Activated CD4-positive, alpha-beta memory T cell treated with anti-CD3 and anti-CD28 coated beads, Interleukin-2, amount 10 ng/mL, durations not matched to agents 7 days and 5 days (primary cell): ENCODE results near the gene CFAP97D1. TPM values are rescaled to one million over a fixed set of nuclear protein-coding genes. Genes with fewer than 3 reads are reported as not detected.

Experiments
- CTCF ChIA-PET: fragments of 350-600 bp; sonication (Branson Sonifier 250); formaldehyde crosslinking; loops from one replicate; lab custom pipeline; 2021; ENCODE audit warnings: antibody characterized with exemption, inconsistent platforms; lab: Charles Lee
- POLR2A ChIA-PET: fragments of 350-600 bp; sonication (Branson Sonifier 250); formaldehyde crosslinking; loops from one replicate; lab custom pipeline; 2021; ENCODE audit warnings: antibody characterized with exemption; lab: Charles Lee
- DNase-seq: peaks from one replicate; pipeline ENCODE4 v3.0.0-alpha.2; 2020
- H3K27ac Mint-ChIP-seq: one replicate; pipeline ENCODE4 v1.8.0; 2021; ENCODE audit warnings: mild to moderate bottlenecking, mixed read lengths
- H3K27me3 Mint-ChIP-seq: one replicate; pipeline ENCODE4 v1.8.0; 2021; ENCODE audit warnings: mixed read lengths
- H3K36me3 Mint-ChIP-seq: one replicate; pipeline ENCODE4 v1.8.0; 2021; ENCODE audit warnings: low read depth, mixed read lengths
- H3K4me1 Mint-ChIP-seq: one replicate; pipeline ENCODE4 v1.8.0; 2021; ENCODE audit warnings: mixed read lengths
- H3K4me3 Mint-ChIP-seq: one replicate; pipeline ENCODE4 v1.8.0; 2021; ENCODE audit warnings: mild to moderate bottlenecking, mixed read lengths
- H3K9me3 Mint-ChIP-seq: one replicate; pipeline ENCODE4 v1.8.0; 2021; ENCODE audit warnings: mixed read lengths
- total RNA-seq, 2 experiments: library from RNA; stranded (reverse); gene quantifications; one replicate each; pipeline ENCODE4 v1.2.3, GENCODE V29; 2021

Gene CFAP97D1
- total RNA-seq, 2 experiments from 2014 or later: not detected

DNA sequence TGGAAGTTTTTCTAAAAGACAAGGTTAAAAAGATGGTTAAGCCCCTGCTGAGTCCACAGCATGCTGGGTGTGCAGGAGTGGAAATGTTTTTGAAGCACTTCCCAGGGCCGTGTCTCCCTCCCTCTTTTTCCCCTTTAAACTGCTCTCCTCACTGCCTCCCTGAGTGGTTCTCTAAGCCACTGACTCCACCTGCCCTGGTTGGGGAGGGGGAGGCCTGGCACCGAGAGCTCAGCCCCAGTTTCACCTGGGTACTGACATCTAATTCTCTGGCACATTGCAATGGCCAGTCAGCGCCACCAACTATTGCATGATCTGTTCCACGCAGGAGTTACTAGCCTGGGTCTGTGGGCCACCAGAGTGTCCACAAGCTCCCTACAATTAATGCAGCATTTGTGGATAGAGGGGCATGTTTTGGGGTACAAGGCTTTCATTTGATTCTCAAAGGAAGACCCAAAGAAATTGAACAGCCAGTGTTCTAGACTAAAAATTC is 30.0 kb downstream of the CFAP97D1 start:
- Mint-ChIP-seq H3K9me3 (no peaks in the 10 kb centered on the region), H3K27me3 (peaks cover 11% of the 10 kb centered on the region), H3K27ac (no peak overlapping the region), H3K4me1 (no peaks in the 10 kb centered on the region), H3K4me3 (no peak overlapping the region), H3K36me3 (no peaks in the 10 kb centered on the region)
- POLR2A ChIA-PET: no interaction called here
- DNase-seq: no peak
- CTCF ChIA-PET: no interaction called here

DNA sequence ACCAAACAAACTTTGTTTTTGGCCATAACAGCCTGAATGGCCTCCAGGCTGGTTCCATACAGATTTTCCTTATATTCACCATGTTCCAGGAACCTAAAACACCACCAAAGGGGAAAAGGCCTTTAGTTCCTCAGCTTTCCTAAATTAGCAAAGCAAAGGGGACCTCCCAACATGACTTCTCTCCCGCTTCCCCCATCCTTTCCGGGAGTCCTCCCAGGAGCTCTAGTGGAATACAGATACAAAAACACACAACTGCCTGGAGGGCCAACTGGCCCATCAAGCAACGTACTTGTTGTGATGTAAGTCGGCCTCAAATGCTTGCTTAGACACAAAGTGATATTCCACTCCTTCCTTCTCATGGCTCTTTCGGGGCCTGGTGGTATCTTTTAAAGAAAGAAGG is 30.6 kb downstream of the CFAP97D1 start:
- POLR2A ChIA-PET: no interaction called here
- no peaks in the 10 kb centered on the region for H3K9me3 Mint-ChIP-seq
- no peaks in the 10 kb centered on the region for H3K36me3 Mint-ChIP-seq
- CTCF ChIA-PET: no interaction called here
- no peak for DNase-seq
- no peak overlapping the region for H3K27ac Mint-ChIP-seq
- H3K4me3 Mint-ChIP-seq: no peak overlapping the region
- H3K27me3 Mint-ChIP-seq: peaks cover 7% of the 10 kb centered on the region
- H3K4me1 Mint-ChIP-seq: no peaks in the 10 kb centered on the region

DNA sequence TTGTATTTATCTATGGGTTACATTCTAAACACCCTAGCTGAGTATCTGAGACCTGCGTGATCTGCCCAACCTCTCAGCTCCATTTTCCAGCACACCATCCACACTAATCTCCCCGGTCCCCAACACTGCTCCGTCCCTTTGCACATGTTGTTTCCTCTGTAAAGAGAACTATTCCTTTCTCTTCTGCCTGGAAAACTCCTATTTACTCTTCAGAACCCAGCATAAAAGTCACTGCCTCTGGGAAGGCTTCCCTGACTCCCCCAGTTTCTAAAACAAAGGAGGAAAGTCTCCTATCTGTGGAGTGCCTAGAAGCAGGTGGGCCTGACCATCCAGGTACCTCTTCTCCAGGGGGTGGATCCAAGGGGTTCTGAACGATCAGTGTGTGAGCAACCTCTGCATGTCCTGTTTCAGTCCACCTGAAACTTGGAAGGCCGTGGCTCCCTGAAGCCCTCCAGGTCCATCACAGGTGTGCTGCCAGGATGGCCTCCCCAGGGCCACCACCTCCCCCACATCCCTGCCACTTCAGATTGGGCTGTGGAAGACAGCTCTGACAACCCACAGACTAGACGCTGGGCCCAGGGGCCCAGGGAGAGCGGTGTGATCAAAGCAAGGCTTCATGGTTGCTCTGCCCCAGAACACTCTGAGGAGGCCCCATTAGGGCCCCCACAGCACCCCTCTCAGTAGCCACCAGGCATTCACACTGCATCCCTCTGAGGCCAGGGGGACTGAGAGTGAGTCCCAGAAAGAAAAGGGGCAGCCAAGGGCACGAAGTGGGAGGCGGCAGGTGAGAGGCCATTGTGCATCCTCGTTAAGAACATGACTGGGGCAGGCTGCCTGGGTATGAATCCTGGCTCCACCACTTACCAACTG is 32.4 kb downstream of the CFAP97D1 start:
- no peaks in the 10 kb centered on the region for H3K9me3 Mint-ChIP-seq
- POLR2A ChIA-PET: no interaction called here
- H3K4me3 Mint-ChIP-seq: no peak overlapping the region
- no peaks in the 10 kb centered on the region for H3K4me1 Mint-ChIP-seq
- H3K36me3 Mint-ChIP-seq: no peaks in the 10 kb centered on the region
- H3K27ac Mint-ChIP-seq: no peak overlapping the region
- CTCF ChIA-PET: no interaction called here
- H3K27me3 Mint-ChIP-seq: peaks cover 6% of the 10 kb centered on the region
- no peak for DNase-seq

DNA sequence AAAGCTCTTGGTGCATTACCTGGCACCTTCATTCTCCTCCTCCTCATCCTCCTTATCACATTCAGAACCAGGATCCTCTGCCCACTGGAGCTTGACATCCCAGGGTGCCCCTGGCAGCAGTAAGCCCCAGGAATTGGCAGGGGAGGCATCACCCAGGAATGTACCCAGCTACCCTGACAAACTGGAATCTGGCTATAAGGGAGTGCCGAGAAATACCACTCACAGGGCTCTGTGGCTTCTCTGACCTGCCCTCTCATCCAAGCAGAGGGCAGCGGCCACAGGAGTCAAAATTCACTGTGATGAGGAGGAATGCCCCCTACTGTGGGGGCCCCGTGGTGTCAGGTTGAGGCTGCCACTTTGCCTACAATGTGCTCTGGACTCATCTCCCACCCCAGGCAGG is 33.2 kb downstream of the CFAP97D1 start:
- H3K4me3 Mint-ChIP-seq: no peak overlapping the region
- H3K27ac Mint-ChIP-seq: no peak overlapping the region
- no peaks in the 10 kb centered on the region for H3K4me1 Mint-ChIP-seq
- H3K36me3 Mint-ChIP-seq: no peaks in the 10 kb centered on the region
- DNase-seq: no peak
- H3K9me3 Mint-ChIP-seq: no peaks in the 10 kb centered on the region
- POLR2A ChIA-PET: no interaction called here
- CTCF ChIA-PET: no interaction called here
- peaks cover 6% of the 10 kb centered on the region for H3K27me3 Mint-ChIP-seq

DNA sequence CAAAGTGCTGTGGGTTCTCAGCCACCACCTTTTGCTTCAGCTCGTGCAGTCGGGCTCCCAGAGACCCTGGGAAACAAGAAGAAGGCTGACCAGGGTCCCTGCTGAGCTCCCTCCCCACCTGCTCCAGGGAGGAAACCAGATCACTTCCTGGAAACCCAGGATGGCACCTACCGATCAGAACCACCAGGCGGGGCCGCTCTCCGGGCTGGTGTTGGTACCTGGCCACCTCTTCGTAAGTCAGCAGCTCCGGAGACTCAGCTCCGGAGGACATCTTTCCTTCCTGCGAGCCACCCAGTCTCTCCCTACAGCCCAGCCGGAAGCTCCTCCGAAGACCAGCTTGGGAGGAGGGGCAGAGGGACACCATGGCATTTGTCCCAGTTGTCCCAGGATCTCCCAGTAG is 33.8 kb downstream of the CFAP97D1 start:
- Mint-ChIP-seq H3K4me3 (no peak overlapping the region), H3K27me3 (peaks cover 6% of the 10 kb centered on the region), H3K36me3 (no peaks in the 10 kb centered on the region), H3K4me1 (no peaks in the 10 kb centered on the region), H3K27ac (no peak overlapping the region), H3K9me3 (no peaks in the 10 kb centered on the region)
- ChIA-PET POLR2A (no interaction called here), CTCF (no interaction called here)
- no peak for DNase-seq

DNA sequence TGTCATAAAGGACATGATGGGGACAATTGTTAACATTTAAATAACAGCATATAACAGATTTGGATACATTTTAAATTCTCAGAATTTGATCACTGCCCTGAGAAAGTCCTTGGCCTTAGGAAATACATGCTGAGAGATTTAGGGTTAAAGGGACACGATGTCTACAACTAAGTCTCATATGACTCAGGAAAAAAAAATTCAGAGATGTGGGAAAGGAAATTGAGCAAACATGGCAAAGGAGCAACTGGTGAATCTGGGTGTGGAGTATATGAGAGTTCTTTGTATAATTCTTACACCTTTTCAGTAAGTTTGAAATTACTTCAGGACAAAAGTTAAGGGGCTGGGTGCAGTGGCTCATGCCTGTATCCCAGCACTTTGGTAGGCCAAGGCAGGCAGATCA is 34.5 kb downstream of the CFAP97D1 start:
- no peaks in the 10 kb centered on the region for H3K9me3 Mint-ChIP-seq
- DNase-seq: no peak
- H3K4me1 Mint-ChIP-seq: no peaks in the 10 kb centered on the region
- no peaks in the 10 kb centered on the region for H3K36me3 Mint-ChIP-seq
- H3K4me3 Mint-ChIP-seq: no peak overlapping the region
- CTCF ChIA-PET: no interaction called here
- no peak overlapping the region for H3K27ac Mint-ChIP-seq
- POLR2A ChIA-PET: no interaction called here
- peaks cover 6% of the 10 kb centered on the region for H3K27me3 Mint-ChIP-seq

DNA sequence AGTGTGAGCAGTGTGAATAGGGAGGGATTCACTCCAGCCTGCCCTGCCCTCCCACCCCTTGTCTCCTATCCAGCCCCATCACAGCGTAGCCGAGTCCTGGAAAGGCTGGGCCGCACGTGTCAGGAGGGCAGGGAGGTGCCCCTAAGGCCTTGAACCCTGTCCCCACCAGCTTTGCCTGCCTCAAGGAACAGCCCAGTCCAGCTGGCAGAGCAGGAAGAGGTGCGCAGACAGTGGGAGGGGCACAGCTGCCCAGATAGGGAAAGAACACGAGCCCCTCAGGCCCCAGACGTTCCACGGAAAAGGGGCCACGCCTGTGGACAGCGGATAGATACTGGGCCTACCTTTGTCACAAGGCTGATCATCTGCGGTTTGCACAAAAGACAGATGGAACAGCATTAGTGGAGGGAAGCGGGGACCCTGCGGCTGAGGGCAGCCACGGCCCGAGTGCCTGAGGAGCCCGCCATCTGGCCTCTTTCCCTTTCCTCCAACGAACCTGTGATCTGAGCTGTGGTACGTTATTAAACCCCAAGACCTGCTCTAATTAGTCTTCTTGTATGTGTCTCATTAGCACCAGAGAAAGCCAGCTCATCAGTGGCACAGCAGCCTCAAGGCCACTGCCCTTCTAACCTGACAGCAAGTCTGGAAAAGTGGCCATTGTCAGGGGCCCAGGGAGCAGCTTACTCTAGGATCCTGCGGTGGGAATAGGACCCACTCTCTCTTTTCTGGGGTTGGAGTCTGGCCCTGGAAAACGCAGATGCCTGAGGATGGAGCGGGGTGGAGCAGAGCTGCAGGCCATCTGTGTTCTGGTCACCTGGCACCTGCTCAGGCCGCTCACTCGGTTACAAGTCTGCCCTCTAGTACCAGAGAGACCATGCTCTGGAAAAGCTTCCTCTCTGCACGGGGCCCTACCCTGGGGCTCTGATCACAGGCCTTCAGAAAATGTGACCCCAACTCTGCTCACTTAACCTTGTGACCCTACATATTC is 36.4 kb downstream of the CFAP97D1 start:
- no peaks in the 10 kb centered on the region for H3K36me3 Mint-ChIP-seq

DNA sequence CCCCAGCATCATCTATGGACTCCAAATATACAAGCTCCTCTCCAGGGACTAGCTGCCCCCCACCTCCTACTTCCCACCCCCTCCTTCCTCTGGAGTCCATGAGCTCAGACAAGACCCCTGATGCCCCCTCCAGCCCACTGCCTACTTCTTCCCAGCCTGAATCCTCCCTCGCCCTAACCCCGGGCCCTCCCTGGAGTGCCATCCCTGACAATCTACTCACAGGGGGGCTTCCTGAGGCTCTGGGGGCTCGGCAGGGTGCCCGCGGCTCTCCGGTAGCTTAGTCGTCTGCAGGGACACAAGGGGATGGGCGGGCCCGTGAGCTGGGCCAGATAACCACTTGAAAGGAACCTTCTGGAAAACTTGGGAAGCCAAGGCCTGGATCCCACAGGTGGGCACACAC is 37.6 kb downstream of the CFAP97D1 start:
- POLR2A ChIA-PET: interaction anchor here (1.1 kb wide), 1 partner anchor 28 kb away, joined by 3 read pairs; no protein-coding TSS in a partner anchor
- CTCF ChIA-PET: interaction anchor here (0.6 to 1.5 kb wide), 2 partner anchors 25 to 51 kb away, joined by 3 read pairs; no protein-coding TSS in a partner anchor

More for the DNA sequence above, 36.4 kb downstream of the CFAP97D1 start:
- no peak overlapping the region for H3K27ac Mint-ChIP-seq
- H3K27me3 Mint-ChIP-seq: peaks cover 4% of the 10 kb centered on the region
- no peak for DNase-seq
- H3K4me1 Mint-ChIP-seq: no peaks in the 10 kb centered on the region
- no peak overlapping the region for H3K4me3 Mint-ChIP-seq
- CTCF ChIA-PET: no interaction called here
- POLR2A ChIA-PET: interaction anchor here (1.1 kb wide), 1 partner anchor 30 kb away, joined by 3 read pairs; no protein-coding TSS in a partner anchor
- no peaks in the 10 kb centered on the region for H3K9me3 Mint-ChIP-seq

DNA sequence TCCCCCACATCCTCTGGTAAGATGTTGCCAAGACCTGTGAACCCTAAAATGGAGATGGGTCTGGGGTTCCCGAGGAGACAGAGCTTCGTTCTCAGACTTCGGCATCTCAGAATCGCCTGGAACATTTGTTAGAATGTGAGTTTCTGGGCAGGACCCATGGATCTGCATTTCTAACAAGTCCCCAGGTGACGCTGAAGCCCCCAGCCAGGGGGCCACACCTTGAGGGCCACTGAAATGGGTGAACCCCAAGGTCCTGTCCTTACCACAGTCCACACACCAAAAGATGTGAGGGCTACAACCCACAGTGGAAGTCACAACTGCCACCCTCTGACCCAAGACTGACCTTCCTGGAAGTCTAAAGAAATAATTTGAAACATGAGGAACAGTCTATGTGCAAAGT is 38.7 kb downstream of the CFAP97D1 start:
- Mint-ChIP-seq H3K4me3 (no peak overlapping the region), H3K27ac (no peak overlapping the region), H3K4me1 (no peaks in the 10 kb centered on the region), H3K27me3 (no peaks in the 10 kb centered on the region), H3K36me3 (no peaks in the 10 kb centered on the region), H3K9me3 (no peaks in the 10 kb centered on the region)
- ChIA-PET CTCF (interaction anchor here (0.6 to 1.5 kb wide), 2 partner anchors 52 to 53 kb away, joined by 3 read pairs; no protein-coding TSS in a partner anchor), POLR2A (no interaction called here)
- DNase-seq: no peak

More for the DNA sequence above, 37.6 kb downstream of the CFAP97D1 start:
- no peaks in the 10 kb centered on the region for H3K27me3 Mint-ChIP-seq
- DNase-seq: no peak
- H3K36me3 Mint-ChIP-seq: no peaks in the 10 kb centered on the region
- no peaks in the 10 kb centered on the region for H3K4me1 Mint-ChIP-seq
- no peaks in the 10 kb centered on the region for H3K9me3 Mint-ChIP-seq
- H3K27ac Mint-ChIP-seq: no peak overlapping the region
- no peak overlapping the region for H3K4me3 Mint-ChIP-seq

DNA sequence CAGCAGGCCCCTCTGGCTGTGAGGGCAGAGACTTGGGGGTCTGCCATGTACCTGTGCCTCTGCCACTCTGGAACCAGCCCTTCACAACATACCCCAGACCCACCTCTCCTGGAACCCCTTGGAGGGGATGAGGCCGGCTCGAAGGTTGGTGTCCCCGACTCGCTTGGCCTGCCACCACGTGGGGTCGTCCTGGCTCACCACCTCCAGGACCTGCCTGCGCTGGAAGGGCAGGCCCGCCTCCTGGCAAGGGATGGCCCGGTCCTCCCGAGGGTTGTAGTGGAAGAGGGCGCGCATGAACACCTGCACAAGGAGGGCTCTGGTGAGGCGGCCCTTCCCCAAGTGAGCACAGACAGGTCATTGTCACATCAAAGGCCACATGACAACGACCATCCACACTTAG is 40.5 kb downstream of the CFAP97D1 start:
- no peaks in the 10 kb centered on the region for H3K27me3 Mint-ChIP-seq
- CTCF ChIA-PET: no interaction called here
- POLR2A ChIA-PET: no interaction called here

DNA sequence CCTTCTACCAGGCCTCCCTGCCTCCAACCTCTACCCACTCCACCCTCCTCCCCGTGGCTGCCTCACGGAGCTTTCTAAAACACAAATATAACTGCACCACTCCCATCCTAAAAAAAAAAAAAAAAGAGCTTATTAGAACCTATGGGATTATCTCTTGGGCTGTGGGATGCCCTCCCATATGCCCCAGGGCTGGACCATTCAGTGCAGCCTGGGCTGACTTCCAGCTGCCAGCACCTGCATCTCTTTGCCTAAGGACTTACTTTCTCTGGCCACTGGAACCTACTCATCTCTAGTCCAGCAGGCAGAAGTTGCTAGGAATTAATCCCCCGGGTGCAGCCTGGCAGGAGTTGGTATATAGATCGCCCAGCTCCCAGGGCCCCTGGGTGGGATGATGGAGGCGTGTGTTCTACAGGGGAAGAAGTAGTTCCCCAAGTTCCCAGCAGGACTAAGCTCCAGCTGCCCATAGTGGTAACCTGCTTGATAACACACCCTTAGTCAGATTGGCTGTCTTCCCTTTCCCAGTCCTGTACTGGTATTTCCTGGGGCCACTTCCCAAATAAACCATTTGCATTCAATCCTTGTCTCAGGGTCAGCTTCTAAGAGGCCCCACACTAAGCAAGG is 42.4 kb downstream of the CFAP97D1 start:
- ChIA-PET CTCF (interaction anchor here (1.0 to 1.1 kb wide), 2 partner anchors 23 to 91 kb away, joined by 3 to 4 read pairs; no protein-coding TSS in a partner anchor), POLR2A (no interaction called here)
- H3K27ac Mint-ChIP-seq: no peak overlapping the region
- DNase-seq: no peak
- no peaks in the 10 kb centered on the region for H3K27me3 Mint-ChIP-seq
- H3K4me3 Mint-ChIP-seq: no peak overlapping the region
- H3K4me1 Mint-ChIP-seq: no peaks in the 10 kb centered on the region
- H3K9me3 Mint-ChIP-seq: no peaks in the 10 kb centered on the region
- H3K36me3 Mint-ChIP-seq: no peaks in the 10 kb centered on the region

More for the DNA sequence above, 40.5 kb downstream of the CFAP97D1 start:
- no peak for DNase-seq
- Mint-ChIP-seq H3K36me3 (no peaks in the 10 kb centered on the region), H3K4me1 (no peaks in the 10 kb centered on the region), H3K27ac (no peak overlapping the region), H3K4me3 (no peak overlapping the region), H3K9me3 (no peaks in the 10 kb centered on the region)

DNA sequence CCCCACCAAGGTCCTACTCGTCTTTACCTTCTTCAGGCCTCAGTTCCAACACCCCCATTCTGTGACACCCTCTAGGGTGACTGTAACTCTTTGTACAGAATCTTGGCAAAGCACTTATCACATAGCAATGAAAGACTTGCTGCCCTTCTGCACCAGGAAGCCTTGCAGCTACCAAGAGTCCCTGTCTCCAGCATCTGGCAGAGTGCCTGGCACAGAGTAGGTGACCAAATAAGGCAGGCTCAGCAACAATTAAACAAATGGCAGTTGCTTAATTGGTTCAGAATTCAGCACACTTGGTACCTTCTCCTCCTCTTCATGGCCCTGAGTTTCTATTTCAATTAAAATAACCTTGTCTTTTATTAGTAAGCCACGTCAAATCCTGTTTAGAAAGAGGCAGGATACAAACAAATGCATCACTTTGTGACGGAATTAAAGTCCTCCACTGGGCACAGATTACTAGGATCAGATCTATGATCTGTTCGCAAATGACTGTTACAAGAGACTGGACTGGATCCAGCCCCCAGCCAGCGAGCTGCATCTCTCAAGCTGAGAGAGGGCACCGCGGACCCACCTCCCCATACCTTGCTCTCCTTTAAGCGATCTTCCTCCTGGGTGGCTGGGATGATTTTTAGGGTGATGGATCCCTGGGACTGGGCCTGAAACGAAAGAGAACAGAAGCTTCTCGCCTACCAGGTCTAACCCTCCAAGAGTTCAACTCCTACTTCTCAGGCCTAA is 43.3 kb downstream of the CFAP97D1 start:
- Mint-ChIP-seq H3K27ac (no peak overlapping the region), H3K4me3 (no peak overlapping the region), H3K36me3 (no peaks in the 10 kb centered on the region), H3K9me3 (no peaks in the 10 kb centered on the region), H3K27me3 (no peaks in the 10 kb centered on the region), H3K4me1 (no peaks in the 10 kb centered on the region)
- no peak for DNase-seq
- ChIA-PET POLR2A (no interaction called here), CTCF (no interaction called here)
